Mucosa of rectum (tissue), 2 donors: ENCODE results near the gene CSK.

Experiments
- H3K27ac ChIP-seq, 2 donors: one replicate each; pipeline ENCODE4 v1.7.0; 2013; ENCODE audit warnings: inconsistent platforms in 2 of 2, low read depth in 2 of 2, low read length in 2 of 2
- H3K27me3 ChIP-seq, 2 donors: one replicate each; pipeline ENCODE4 v1.7.0; 2013; ENCODE audit warnings: low read length in 2 of 2; ENCODE audit not compliant: control insufficient read depth in 2 of 2, insufficient read depth in 2 of 2
- H3K36me3 ChIP-seq, 2 donors: one replicate each; pipeline ENCODE4 v1.7.0; 2013; ENCODE audit warnings: low read length in 2 of 2; ENCODE audit not compliant: control insufficient read depth in 2 of 2, insufficient read depth in 2 of 2
- H3K4me1 ChIP-seq, 2 donors: one replicate each; pipeline ENCODE4 v1.7.0; 2013; ENCODE audit warnings: low read length in 2 of 2, mild to moderate bottlenecking in 1 of 2; ENCODE audit not compliant: control insufficient read depth in 2 of 2, insufficient read depth in 2 of 2
- H3K4me3 ChIP-seq, 2 donors: one replicate each; pipeline ENCODE4 v1.7.0; 2013; ENCODE audit warnings: low read length in 2 of 2
- H3K9ac ChIP-seq, 2 donors: one replicate each; pipeline ENCODE4 v1.7.0; 2013; ENCODE audit warnings: low read length in 2 of 2, low read depth in 1 of 2, mild to moderate bottlenecking in 1 of 2
- H3K9me3 ChIP-seq, 2 donors: one replicate each; pipeline ENCODE4 v1.7.0; 2013; ENCODE audit warnings: low read length in 2 of 2; ENCODE audit not compliant: control insufficient read depth in 2 of 2
- donor health status: healthy.
- donor health status: Normal muscosa, but diverticular disease.

CSK gene

DNA sequence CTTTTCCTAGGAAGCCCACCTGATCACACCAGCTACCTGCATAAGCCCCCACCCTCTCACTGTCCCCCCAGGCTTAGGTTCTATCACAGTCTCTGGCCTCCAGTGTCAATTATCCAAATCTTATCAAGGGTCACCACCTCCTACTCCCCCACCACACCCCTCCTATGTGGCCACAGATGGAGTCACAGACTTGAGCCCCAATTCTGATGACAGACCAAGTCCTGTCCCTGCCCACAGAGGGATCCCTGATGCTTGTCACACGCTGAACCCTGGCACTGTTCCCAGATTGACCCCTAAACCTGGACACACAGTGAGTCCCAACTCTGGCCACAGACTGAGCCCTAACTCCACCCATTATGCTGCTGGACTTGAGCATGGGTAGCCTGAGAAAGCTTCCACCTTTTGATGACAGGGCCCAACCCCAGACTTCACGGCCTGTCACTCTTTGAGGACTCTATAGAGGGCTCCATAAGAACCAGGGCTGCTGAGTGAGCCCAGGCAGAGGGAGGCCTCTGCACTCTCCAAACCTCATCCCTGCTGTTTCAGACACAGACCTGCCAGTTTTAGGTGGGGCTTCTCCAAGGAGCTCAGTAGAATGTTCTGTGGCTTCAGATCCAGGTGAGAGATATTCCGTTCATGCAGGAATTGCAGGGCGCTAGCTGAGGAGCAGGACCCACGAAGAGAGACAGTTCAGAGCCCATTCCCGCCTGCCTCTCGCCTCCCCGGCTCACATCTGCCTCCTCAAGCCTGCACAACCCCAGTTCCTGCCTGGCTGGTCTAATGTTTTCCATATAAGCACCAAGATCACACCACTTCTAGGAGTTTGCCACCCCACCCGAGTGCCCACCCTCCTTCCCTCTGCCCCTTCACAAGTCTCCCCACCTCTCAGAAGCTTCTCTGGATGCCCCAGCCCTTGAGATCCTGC lies 59.2 kb downstream of the CSK start:
- Histone ChIP-seq H3K27me3 (no peaks in the 10 kb centered on the region), H3K36me3 (peaks cover 22 to 57% of the 10 kb centered on the region in 2 donors), H3K4me1 (peaks cover 23 to 27% of the 10 kb centered on the region in 2 donors), H3K9me3 (no peaks in the 10 kb centered on the region), H3K4me3 (peak overlapping the region in 1 of 2 donors; percentile 88), H3K27ac (no peak overlapping the region), H3K9ac (no peak overlapping the region)

DNA sequence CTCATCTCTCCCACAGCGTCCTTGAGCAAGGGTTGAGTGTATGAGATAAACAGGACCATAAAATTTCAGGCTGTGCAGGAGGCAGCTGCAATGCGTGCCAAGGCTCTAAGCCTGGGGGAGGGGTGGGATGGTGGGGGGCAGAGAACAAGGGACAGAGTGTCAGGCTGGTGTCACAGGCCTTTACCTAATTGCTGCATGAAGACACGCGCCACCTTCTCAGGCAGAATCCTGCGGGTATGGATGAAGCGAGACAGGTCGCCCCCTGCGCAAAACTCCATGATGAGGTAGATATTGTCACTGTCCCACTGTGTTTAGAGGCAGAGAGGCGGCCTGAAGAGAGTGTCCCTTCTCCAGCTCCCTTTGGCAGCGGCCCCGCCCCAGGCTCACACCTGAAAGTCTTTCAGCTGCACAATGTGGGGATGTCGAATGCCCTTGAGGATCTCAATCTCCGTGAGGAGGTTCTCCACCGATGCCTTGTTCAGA lies 60.1 kb downstream of the CSK start:
- no peaks in the 10 kb centered on the region for H3K9me3 ChIP-seq
- H3K9ac ChIP-seq, result peak overlapping the region; percentile 80 to 91
- H3K27ac ChIP-seq, result no peak overlapping the region
- H3K27me3 ChIP-seq, result no peaks in the 10 kb centered on the region
- peaks cover 23 to 27% of the 10 kb centered on the region in 2 donors for H3K4me1 ChIP-seq
- H3K4me3 ChIP-seq, result peak overlapping the region; percentile 88 to 90
- peaks cover 22 to 54% of the 10 kb centered on the region in 2 donors for H3K36me3 ChIP-seq

DNA sequence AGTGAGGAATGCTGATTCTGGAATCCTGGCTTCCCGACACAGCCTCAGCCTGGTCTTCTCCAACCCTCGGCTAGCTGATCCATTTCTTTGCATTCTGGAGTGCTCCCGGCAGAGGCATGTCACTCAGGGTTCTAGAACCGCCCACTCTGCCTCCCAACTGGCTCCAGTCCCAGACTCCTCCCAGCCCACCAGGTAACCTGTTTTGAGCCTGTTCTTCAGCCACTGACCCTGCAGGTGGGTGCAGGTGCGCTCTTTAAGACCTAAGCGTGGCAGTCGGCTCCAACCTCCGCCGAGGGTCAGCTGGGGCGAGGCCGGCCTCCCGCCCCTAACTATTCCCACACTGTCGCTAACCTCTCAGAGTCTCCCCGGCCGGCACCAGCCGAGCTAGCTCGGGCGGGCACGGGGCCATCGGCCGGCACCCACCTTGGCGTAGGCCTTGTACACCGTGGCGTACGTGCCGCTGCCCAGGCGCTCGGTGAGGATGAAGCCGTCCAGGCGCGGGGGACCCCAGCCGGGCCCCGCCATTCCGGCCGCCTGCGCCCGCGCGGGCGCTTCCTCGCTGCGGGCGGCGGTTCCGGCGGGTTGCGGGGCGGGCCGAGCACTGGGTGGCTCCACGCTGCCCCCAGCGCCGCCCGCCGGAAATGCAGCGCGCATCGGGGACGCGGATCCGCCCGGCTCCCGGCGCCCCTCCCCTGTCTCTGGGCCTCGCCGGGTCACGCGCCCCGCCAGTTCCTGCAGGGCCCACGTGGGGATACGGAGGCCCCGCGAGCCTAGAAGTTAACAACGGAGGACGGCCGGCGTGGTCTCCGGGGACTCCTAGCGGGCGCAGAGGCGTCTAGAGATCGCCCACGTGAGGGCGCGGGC lies 60.9 kb downstream of the CSK start, which contains the start of gene ULK3:
TSS of gene ULK3 (minus strand) at position 576 of the 864 bp plus-strand sequence. CDS start at position 525, 51 bp downstream.
- peak within 1 kb of the TSS; percentile 88 to 90 for H3K4me3 ChIP-seq
- H3K4me1 ChIP-seq, result peaks cover 23 to 27% of the 10 kb centered on the region in 2 donors
- peak within 1 kb of the TSS; percentile 80 to 91 for H3K9ac ChIP-seq
- no peaks in the 10 kb centered on the region for H3K27me3 ChIP-seq
- peak within 1 kb of the TSS; percentile 85 to 90 for H3K27ac ChIP-seq
- peaks cover 30 to 58% of the 10 kb centered on the region in 2 donors for H3K36me3 ChIP-seq
- H3K9me3 ChIP-seq, result no peaks in the 10 kb centered on the region

GRCh38 chr15:74843445-74843828 lies 61.6 kb downstream of the CSK start:
- peak overlapping the region; percentile 75 to 81 for H3K27ac ChIP-seq
- H3K4me3 ChIP-seq, result peak overlapping the region; percentile 61 to 90
- peak overlapping the region; percentile 56 to 91 for H3K9ac ChIP-seq
- H3K27me3 ChIP-seq, result no peaks in the 10 kb centered on the region
- H3K9me3 ChIP-seq, result no peaks in the 10 kb centered on the region
- H3K4me1 ChIP-seq, result peaks cover 23 to 27% of the 10 kb centered on the region in 2 donors
- peaks cover 36 to 59% of the 10 kb centered on the region in 2 donors for H3K36me3 ChIP-seq

DNA sequence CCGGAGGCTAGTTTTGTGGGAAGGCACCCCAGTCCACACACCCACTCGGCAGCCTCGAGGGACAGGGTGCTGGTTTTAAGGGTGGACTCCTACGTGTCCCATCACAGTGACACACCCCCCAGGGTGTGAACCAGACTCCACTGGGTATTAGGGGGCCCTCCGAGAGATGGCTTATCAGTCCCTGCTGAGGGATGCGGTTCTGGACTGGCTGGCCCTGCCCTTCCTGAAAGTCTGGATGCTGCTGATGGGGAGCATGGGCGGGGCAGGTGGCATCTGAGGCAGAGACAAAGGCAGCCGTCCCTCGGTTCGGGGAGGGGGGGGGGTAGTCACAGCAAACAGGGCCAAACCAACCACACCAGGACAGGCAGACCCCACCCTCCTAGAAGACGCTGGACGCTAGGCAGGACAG lies 62.0 kb downstream of the CSK start:
- peaks cover 41 to 58% of the 10 kb centered on the region in 2 donors for H3K36me3 ChIP-seq
- H3K9ac ChIP-seq, result peak overlapping the region in 1 of 2 donors; percentile 91
- peaks cover 23 to 27% of the 10 kb centered on the region in 2 donors for H3K4me1 ChIP-seq
- no peaks in the 10 kb centered on the region for H3K27me3 ChIP-seq
- H3K9me3 ChIP-seq, result no peaks in the 10 kb centered on the region
- H3K4me3 ChIP-seq, result no peak overlapping the region
- H3K27ac ChIP-seq, result peak overlapping the region; percentile 21 to 81

GRCh38 chr15:74844319-74845207 lies 62.7 kb downstream of the CSK start:
- no peaks in the 10 kb centered on the region for H3K27me3 ChIP-seq
- H3K4me3 ChIP-seq, result no peak overlapping the region
- H3K27ac ChIP-seq, result peak overlapping the region; percentile 21 to 48
- no peaks in the 10 kb centered on the region for H3K9me3 ChIP-seq
- H3K36me3 ChIP-seq, result peaks cover 41 to 56% of the 10 kb centered on the region in 2 donors
- peak overlapping the region in 1 of 2 donors; percentile 6 for H3K9ac ChIP-seq
- peaks cover 23 to 27% of the 10 kb centered on the region in 2 donors for H3K4me1 ChIP-seq

DNA sequence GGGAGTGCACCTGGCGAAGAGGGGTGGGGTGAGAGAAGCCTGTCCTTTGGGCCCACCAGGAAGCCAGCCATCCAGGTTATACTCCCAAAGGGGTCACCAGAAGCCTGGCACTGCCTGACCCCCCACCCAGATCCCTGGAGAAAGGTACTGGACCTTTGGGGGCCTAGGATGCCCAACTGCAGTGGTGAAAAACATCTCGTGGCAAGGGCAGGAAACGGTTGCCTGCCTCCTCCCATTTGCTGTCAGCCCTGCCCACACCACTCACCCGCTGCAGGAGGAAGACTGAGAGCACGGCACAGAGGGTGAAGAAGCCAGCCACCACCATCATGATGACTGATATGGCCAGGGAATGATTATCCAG lies 63.3 kb downstream of the CSK start:
- Histone ChIP-seq H3K27ac (peak overlapping the region in 1 of 2 donors; percentile 48), H3K36me3 (peaks cover 45 to 59% of the 10 kb centered on the region in 2 donors)

GRCh38 chr15:74845581-74845980 lies 63.7 kb downstream of the CSK start:
- Histone ChIP-seq H3K36me3 (peaks cover 46 to 60% of the 10 kb centered on the region in 2 donors), H3K27me3 (no peaks in the 10 kb centered on the region), H3K9ac (no peak overlapping the region), H3K9me3 (no peaks in the 10 kb centered on the region), H3K4me3 (no peak overlapping the region), H3K27ac (peak overlapping the region in 1 of 2 donors; percentile 34), H3K4me1 (peaks cover 23 to 27% of the 10 kb centered on the region in 2 donors)

More for the DNA sequence above, 63.3 kb downstream of the CSK start:
- Histone ChIP-seq H3K4me3 (no peak overlapping the region), H3K27me3 (no peaks in the 10 kb centered on the region), H3K4me1 (peaks cover 23 to 27% of the 10 kb centered on the region in 2 donors), H3K9me3 (no peaks in the 10 kb centered on the region), H3K9ac (no peak overlapping the region)

DNA sequence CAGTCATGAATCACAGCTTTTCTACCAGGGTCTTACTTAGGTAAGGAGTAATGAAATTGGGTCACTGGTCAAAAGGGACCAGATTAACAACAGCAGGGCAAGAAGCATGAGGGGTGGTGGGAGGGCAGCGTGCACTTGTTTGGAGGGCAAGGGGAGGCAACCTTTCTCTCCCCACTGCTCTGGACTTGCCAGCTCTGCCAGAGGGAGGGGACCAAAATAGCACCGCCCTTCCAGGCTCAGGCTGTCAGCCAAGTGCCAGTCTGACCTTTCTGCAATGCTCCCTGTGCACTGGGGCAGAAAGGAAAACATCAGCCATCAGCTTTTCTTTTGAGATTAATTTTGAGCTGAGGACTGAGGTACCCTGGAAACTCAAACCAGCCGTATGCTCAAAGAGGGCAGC lies 65.6 kb downstream of the CSK start:
- Histone ChIP-seq H3K36me3 (peaks cover 63 to 70% of the 10 kb centered on the region in 2 donors), H3K4me3 (no peak overlapping the region), H3K4me1 (peaks cover 12 to 21% of the 10 kb centered on the region in 2 donors), H3K9me3 (no peaks in the 10 kb centered on the region), H3K27me3 (no peaks in the 10 kb centered on the region), H3K9ac (no peak overlapping the region), H3K27ac (no peak overlapping the region)
